K562 (cell line): ENCODE measurements around the gene SHISAL2B.

Experiments
- DDX20 ChIP-seq: fragments of 450-650 bp; IDR thresholded peaks from 2 replicates; pipeline ENCODE4 v1.6.1; 2016; ENCODE audit warnings: missing genetic modification characterization, low read depth, mild to moderate bottlenecking, missing compliant biosample characterization, moderate library complexity
- ESRRA ChIP-seq: fragments of 450-650 bp; IDR thresholded peaks from 2 replicates; pipeline ENCODE4 v1.6.1; 2014; ENCODE audit warnings: low read depth, mild to moderate bottlenecking, moderate library complexity, borderline replicate concordance
- POLR2A ChIP-seq: fragments of 450-650 bp; conservative IDR thresholded peaks from 2 replicates; pipeline ENCODE4 v1.6.1; 2016
- POLR2AphosphoS2 ChIP-seq: IDR thresholded peaks from 2 replicates; pipeline ENCODE4 v1.6.1; 2012; ENCODE audit warnings: low read length, improper control_type of control experiment
- SREBF2 ChIP-seq: sonication (generic); formaldehyde crosslinking; IDR thresholded peaks from 2 replicates; pipeline ENCODE4 v1.4.0; 2020; ENCODE audit warnings: mild to moderate bottlenecking, missing genetic modification reagents
- STAT5B ChIP-seq: fragments of 250-450 bp; sonication (Bioruptor Pico); IDR thresholded peaks from 2 replicates; pipeline ENCODE4 v1.8.0; 2021; ENCODE audit warnings: mild to moderate bottlenecking, inconsistent platforms
- TCF7L2 ChIP-seq: fragments of 150-350 bp; IDR thresholded peaks from 2 replicates; pipeline ENCODE4 v1.6.1; 2016; ENCODE audit warnings: low read depth, mild to moderate bottlenecking, low read length, moderate library complexity
- ZC3H11A ChIP-seq: IDR thresholded peaks from 2 replicates; pipeline ENCODE4 v1.6.1; 2012; ENCODE audit warnings: low read depth, low read length, improper control_type of control experiment
- ZNF175 ChIP-seq: fragments of 200-800 bp; sonication (Bioruptor generic); IDR thresholded peaks from 2 replicates; pipeline ENCODE4 v1.6.1; 2016; ENCODE audit warnings: low read depth, mild to moderate bottlenecking, missing genetic modification characterization, missing compliant biosample characterization
- ZNF184 ChIP-seq: sonication (generic); formaldehyde crosslinking; IDR thresholded peaks from 2 replicates; pipeline ENCODE4 v1.5.0; 2020; ENCODE audit warnings: missing genetic modification reagents
- ZNF354B ChIP-seq: fragments of 250-450 bp; sonication (Bioruptor Pico); IDR thresholded peaks from 2 replicates; pipeline ENCODE4 v1.4.0; 2020
- TF ChIP-seq, protein P1 (sequence below): fragments of 450-650 bp; IDR thresholded peaks from 2 replicates; pipeline ENCODE4 v1.6.1; 2016; ENCODE audit warnings: mild to moderate bottlenecking
- TF ChIP-seq, protein P2 (sequence below): fragments of 250-450 bp; sonication (Bioruptor Pico); IDR thresholded peaks from 2 replicates; pipeline ENCODE4 v1.6.1; 2021; ENCODE audit warnings: mild to moderate bottlenecking
- TF ChIP-seq, protein P3 (sequence below), 3 experiments: IDR thresholded peaks in 2 of 3; conservative IDR thresholded peaks in 1 of 3; 2 replicates each; pipeline ENCODE4 v1.5.1; 2011 to 2012; ENCODE audit warnings: low read length in 3 of 3, mild to moderate bottlenecking in 3 of 3, control low read depth in 2 of 3, improper control_type of control experiment in 1 of 3, inconsistent platforms in 1 of 3, low read depth in 1 of 3, mixed read lengths in 1 of 3, moderate library complexity in 1 of 3; ENCODE audit not compliant: insufficient read depth in 2 of 3

DNA sequence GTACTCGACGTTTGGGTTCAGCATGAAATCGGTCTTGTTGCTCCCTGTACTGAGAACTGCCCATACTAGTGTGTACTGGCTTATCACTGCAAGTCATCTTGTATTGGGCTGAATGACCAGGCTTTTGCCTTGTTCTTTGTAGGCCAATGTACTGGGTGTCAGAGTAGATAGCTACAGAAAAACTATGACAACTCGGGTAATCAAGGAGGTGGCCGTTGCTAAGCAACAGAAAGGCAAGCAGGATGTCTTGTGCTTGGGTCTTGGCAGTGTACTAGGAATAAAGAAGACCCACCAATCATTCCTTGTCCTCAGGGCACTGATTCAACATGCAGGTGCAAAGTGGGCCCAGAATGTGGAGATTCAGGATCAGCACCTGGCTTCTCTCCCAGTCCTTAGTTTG is 11.9 kb upstream of the SHISAL2B start:
- no peak for TF ChIP-seq ZC3H11A
- no peak for TF ChIP-seq ZNF184 (CRISPR knock-in tag)
- TF ChIP-seq, protein P1, sequence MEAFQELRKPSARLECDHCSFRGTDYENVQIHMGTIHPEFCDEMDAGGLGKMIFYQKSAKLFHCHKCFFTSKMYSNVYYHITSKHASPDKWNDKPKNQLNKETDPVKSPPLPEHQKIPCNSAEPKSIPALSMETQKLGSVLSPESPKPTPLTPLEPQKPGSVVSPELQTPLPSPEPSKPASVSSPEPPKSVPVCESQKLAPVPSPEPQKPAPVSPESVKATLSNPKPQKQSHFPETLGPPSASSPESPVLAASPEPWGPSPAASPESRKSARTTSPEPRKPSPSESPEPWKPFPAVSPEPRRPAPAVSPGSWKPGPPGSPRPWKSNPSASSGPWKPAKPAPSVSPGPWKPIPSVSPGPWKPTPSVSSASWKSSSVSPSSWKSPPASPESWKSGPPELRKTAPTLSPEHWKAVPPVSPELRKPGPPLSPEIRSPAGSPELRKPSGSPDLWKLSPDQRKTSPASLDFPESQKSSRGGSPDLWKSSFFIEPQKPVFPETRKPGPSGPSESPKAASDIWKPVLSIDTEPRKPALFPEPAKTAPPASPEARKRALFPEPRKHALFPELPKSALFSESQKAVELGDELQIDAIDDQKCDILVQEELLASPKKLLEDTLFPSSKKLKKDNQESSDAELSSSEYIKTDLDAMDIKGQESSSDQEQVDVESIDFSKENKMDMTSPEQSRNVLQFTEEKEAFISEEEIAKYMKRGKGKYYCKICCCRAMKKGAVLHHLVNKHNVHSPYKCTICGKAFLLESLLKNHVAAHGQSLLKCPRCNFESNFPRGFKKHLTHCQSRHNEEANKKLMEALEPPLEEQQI = no peak
- no peak for TF ChIP-seq DDX20 (tag)
- TF ChIP-seq POLR2A = no peak
- TF ChIP-seq, protein P2, sequence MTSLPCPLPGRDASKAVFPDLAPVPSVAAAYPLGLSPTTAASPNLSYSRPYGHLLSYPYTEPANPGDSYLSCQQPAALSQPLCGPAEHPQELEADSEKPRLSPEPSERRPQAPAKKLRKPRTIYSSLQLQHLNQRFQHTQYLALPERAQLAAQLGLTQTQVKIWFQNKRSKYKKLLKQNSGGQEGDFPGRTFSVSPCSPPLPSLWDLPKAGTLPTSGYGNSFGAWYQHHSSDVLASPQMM = no peak
- no peak for TF ChIP-seq ZNF354B
- no peak for TF ChIP-seq POLR2AphosphoS2
- no peak for TF ChIP-seq ZNF175
- no peak for TF ChIP-seq TCF7L2
- no peak for TF ChIP-seq ESRRA
- no peak for TF ChIP-seq SREBF2
- TF ChIP-seq, protein P3, sequence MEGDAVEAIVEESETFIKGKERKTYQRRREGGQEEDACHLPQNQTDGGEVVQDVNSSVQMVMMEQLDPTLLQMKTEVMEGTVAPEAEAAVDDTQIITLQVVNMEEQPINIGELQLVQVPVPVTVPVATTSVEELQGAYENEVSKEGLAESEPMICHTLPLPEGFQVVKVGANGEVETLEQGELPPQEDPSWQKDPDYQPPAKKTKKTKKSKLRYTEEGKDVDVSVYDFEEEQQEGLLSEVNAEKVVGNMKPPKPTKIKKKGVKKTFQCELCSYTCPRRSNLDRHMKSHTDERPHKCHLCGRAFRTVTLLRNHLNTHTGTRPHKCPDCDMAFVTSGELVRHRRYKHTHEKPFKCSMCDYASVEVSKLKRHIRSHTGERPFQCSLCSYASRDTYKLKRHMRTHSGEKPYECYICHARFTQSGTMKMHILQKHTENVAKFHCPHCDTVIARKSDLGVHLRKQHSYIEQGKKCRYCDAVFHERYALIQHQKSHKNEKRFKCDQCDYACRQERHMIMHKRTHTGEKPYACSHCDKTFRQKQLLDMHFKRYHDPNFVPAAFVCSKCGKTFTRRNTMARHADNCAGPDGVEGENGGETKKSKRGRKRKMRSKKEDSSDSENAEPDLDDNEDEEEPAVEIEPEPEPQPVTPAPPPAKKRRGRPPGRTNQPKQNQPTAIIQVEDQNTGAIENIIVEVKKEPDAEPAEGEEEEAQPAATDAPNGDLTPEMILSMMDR (IDR thresholded peaks at IDR 0.05 in 2 of 3, conservative IDR thresholded peaks at IDR 0.05 in 1 of 3; ENCODE audit: insufficient read depth in 2 of 3, low read depth in 1 of 3, low read length in 3 of 3) = no peak
- TF ChIP-seq STAT5B = no peak
